ENCODE results near the gene OR52N1.

The OR52N1 gene

DNA sequence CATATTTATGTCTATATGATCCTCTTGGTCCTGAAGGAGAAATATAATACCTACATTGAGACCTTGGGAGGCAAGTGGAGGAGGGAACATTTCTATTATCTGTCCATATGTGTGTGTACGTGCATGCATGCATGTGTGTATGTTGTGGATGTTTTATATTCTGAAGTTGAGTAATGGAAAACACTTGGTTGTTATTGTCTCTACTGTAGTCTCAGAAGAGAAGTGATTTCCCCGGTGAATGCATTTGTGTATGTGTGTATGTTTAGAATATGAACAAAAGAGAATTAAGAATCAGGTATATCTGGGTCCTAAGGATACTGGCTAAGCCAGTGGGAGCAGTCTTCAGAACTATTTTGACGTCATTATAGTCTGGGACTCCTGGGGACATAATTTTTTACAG is at the start of gene OR52N1:
Gene OR52N1 (minus strand): TSS at position 101 of the 400 bp plus-strand sequence. CDS start 2,449 bp downstream, outside the sequence.
- no peak for DNase-seq

DNA sequence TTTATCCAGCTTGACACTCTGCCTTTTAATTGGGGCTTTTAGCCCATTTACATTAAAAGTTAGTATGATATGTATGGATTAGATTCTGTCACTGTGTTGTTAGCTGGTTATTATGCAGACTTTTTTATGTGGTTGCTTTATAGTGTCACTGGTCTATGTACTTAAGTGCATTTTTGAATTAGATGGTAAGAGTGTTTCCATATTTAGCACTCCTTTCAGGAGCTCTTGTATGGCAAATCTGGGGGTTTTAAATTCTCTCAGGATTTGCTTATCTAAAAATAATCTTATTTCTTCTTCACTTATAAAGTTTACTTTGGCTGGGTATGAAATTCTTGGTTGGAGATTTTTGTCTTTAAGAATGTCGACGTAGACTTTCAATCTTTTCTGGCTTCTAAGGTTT is 46.6 kb upstream of the OR52N1 start:
- DNase-seq, result no peak

DNA sequence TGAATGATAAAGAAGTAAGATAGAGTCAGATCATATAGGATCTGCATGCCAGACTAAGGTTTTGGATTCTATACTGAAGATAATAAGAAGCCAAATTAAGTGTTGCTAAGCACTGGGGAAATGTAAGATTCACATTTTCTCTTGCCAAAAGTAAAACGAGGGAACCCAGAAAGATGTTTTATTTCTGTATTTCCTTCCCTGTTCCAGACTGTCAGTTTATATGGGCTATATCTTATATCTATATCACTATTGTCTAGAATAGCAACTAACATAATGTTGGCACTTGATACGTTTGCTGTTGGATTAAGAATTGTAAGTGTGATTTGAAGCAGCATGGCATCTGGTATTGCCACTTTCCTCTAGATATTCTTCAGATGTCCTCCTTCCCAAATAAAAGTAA is 42.4 kb upstream of the OR52N1 start:
- DNase-seq, result no peak

DNA sequence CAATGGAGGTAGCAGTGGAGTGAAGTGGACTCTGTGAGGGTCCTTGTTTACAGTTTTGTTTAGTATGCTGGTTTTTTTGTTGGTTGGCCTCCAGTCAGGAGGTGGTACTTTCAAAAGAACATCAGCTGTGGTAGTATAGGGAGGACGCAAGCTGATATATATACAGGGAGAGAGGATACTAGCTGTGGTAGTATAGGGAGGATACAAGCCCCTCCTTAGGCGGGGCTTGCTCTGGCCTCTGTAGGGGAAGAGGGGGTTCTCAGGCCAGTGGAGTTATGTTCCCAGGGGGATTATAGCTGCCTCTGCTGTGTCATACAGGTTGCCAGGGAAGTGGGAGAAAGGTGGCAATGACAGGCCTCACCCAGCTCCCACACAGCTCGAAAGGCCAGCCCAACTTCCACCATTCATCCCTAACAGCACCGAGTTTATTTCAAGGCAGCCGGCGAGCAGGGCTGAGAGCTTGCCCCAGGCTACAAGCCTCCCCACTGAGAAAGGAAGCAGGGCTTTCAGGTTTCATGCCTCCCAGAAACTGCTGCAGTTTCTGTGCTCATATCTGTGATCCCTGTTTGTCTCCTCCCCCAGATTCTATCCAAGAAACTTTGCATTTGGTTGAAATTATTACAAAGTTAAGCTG is 40.2 kb upstream of the OR52N1 start:
- no peak for DNase-seq

DNA sequence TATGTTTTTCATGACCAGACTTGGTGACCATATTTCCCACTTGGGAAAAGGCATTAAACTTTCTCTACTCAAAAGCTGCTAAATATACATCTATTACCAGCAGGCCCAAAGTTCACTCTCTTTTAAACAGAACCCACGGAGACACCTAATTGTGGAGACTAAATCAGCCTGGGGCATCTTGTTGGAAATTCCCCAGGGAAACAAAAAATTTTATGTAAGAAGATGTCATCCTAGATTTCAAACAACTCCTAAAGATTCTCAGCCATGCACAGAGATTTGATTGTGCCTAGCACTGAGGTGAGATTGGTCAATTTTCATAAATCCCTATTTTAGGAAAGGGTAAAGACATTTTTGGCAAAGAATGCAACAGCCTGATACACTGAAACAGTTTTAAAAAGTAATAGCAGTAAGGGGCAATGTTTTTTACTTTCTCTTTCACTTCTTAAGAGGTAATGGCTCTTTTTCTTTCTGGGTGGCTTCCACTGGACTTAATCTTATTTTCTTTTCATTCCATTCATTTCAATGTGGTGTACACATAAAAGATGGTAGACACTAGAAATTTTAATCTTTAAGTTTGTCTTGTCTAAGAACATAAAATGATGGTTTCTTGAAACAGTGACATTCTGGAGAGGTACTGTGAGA is 27.3 kb upstream of the OR52N1 start:
- DNase-seq, result no peak

DNA sequence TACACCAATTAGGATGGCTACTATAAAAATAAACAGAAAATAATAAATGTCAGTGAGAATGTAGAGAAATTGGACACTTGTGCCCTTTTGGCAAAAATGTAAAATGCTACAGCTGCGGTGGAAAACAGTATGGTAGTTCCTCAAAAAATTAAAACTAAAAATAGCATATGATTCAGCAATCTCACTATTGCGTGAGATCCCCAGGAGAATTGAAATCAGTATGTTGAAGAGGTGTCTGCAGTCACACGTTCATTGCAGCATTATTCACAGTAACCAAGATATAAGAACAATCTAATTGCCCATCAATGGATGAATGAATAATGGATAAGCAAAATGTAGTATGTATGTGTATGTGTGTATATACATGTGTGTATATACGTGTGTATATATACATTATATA is 24.5 kb upstream of the OR52N1 start:
- DNase-seq, result peak in 1 of 2 donors; percentile 0

DNA sequence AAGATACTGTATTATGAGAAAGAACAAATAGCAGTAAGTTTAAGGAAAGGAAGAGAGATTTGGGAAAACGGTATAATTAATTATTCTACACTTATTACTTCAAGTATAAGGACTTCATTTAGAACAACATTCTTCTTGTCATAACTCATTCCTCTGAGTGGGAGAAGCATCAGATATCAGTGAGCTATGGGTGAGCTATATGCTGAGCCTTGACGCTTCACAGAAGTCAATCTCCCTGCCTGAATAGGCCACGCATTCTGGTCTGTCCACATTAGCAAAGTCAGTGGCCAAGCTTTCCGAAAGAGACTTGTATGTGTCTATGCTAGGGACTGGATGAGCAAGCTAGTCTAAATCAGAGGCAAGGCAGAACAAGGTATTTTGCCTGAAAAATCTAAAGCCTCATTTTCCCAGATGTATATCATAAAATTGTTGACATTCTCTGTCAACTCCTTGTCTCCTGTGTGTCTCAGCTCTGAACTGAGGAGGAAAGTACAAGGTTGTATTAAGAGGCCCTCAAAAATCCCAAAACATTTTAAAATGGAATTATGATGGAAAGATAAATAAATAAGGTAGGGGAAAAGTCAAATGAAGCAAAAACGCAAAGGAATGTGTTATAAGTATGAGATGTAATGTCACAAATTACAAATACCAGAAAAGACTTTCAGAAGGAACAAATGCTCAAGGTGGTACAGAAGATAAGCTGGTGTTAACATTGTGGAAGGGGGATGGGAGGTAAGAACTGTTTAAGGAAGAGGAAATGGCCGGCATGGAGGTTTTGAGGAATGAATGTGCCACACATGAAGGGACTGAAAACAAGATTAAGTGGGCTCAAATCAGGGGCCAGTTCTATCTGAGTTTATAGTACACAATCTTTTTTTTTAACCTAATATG is 19.1 kb upstream of the OR52N1 start:
- no peak for DNase-seq

DNA sequence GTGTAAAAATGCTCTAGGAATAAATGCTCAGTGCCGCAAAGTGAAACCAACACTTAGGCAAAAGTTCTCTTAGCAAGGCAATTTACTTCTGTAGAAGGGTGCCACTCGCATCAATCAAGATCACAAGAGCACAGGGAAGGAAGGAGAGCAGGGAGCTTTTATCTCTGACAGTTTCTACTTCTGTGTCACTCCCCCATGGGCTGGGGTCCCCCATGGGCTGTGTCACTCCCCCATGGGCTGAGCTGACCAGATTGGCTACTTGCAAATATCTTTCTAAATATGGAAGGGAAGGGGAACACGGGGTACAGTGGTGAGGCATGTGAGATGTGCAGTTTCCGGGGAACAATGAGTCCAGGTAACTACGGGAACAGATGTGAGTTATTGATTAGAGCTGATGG is 18.1 kb upstream of the OR52N1 start:
- DNase-seq, result peak in 1 of 2 donors; percentile 0

DNA sequence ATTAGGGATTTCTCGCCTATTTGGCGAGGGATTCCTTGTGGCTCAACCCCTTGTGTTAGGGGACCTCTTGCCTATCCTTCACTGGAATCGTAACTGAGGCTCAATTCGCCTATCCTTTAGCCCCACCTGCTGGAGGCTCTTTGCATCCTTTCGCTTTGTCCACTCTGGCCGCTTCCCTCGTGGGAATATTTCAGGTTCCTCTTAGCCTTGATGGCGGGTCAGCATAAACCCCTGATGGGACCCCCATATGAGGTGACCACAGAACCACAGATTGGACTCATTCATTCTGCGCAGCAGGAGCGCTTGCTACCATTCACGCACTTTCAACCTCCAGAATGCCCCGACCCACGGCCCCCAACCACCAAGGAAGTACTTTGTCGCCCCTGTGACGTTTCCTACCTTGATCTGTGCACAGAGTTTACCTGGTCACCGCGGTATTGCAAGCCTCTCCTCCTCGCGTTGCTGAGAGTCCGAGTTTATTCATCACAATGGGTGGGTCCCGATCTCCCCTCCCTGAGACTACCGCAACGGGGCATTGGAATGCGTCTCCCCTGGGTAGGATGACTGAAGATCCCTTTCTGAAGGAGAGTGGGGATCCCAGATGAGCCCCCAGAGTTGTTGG is 17.5 kb upstream of the OR52N1 start, which contains the start of gene OR52N2:
Gene OR52N2 (plus strand): TSS at position 425 of the 622 bp plus-strand sequence. CDS start 11,412 bp downstream, outside the sequence.
- peak; percentile 71 to 77 for DNase-seq

DNA sequence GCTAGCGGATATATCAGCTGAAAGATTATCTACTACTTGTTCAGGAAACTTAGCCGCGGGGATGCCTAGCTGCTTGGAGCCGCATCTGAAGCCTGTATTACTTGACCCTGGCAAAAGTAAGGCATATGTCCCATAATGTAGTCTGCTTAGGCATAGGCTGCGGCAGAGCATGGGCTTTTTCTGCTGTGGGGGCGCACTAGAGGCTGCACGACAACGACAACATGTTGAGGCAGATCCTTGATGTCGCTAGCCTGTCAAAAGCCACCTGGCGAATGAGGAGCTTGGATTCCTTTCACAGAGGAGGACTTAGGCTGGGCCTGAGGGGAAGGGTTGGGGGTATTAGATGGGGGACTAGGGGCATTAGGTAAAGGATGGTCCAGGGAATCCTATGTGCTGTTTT is 16.5 kb upstream of the OR52N1 start:
- no peak for DNase-seq

DNA sequence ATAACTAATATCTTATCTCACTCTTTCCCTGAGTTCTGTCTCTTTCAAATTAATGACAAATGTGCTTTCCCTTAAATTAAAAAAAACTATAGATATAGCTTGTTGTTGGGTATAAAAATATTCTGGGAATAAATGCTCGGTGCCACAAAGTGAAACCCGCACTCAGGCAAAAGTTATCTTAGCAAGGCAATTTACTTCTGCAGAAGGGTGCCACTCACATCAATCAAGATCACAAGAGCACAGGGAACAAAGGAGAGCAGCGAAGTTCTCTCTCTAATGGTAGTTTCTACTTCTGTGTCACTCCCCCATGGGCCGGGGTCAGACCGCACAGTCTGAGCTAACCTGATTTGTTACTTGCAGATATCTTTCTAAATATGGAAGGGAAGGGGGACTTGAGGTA is 12.9 kb upstream of the OR52N1 start:
- DNase-seq, result no peak

DNA sequence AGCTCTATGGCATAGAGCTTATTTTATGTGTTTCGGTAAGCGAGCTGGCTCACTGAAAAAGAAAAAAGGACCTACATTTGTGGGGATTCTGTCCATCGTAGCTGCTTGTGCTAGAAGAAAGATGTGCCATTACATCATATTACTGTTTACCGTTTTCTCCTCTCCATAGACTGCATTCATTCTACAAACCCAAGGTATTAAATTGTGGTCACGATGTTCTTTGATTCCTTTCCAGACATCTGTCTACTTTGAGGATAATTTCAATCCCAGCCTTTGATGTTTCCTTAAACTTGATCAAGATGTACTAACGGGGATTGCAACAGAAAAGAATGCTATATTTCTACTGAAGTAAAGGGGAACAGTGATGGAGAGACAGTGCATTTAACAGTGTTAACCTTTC is 5.5 kb upstream of the OR52N1 start:
- no peak for DNase-seq

DNA sequence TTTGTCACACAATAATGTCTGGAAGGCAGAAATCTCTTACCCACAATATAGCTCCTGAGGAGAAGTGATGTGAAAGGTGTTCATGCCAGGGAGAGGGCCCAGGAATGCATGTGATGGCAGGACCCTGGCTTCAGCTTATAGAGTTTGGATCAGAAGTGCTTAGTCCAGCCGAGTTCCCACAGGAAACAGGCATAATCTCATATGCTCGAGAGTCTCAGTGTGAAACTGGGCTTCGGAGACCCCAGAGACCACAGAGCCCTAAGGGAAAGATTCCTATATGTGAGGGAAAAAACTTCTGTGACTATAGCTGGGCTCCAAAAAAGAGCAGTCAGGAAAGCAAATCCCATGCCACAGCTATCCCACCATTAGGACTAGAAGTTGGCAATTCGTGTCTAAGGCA is 7.8 kb downstream of the OR52N1 start, which contains the start of gene OR52N5:
Gene OR52N5 (minus strand): TSS at position 101 of the 400 bp plus-strand sequence. CDS start 4,721 bp downstream, outside the sequence.
- DNase-seq, result no peak

DNA sequence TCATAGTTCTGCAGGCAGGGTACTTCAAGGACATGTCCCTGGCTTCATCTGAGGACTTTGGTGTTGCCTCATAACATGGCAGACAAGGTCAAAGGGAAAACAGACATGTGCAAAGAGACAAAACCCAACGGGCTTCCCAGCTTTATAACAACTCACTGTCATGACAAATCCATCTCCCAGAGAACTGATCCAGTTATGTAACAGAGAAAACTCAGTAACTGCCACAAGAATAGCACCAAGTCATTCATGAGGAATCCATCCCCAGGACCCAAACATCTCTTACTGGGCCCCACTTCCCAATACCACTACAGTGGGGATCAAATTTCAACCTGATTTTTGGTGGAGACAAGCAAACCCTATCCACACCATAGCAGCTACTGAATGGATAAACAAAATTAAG is 24.0 kb downstream of the OR52N1 start:
- no peak for DNase-seq

DNA sequence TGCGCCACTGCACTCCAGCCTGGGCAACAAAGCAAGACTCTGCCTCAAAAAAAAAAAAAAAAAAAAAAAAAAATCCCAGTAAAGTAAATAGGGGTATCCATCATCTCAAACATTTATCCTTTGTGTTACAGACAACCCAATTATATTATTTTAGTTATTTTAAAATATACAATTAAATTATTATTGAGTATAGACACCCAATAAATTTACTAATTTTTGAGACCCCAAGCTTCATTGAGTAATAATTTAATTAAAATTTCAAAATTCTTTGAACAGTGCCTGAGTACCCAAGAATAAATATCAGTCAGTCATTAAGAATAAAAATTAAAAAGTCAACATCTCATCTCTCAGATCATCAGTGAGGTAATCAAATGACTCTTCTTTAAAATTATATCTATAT is 37.1 kb downstream of the OR52N1 start, which contains the start of gene OR52N4:
Gene OR52N4 (plus strand): TSS at position 301 of the 400 bp plus-strand sequence. CDS start 498 bp downstream, outside the sequence.
- no peak for DNase-seq

DNA sequence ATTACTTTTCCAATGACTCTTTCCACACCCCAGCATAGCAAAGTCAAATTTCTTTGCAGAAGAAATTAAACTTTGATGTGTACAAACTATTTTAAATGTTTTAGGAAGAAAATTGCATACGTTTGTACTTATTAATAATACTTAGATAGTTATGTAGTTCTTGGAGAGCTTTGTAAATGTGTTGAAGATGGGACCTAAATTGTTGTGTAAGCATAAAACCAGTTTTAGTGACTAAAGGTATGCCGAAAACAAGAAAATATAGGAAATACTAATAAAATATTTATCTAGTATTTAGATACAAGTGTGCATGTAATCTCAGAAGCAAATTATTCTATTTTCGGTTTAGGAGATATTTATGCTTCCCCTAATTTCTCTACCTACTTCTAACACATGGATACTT is 41.2 kb downstream of the OR52N1 start:
- no peak for DNase-seq

DNA sequence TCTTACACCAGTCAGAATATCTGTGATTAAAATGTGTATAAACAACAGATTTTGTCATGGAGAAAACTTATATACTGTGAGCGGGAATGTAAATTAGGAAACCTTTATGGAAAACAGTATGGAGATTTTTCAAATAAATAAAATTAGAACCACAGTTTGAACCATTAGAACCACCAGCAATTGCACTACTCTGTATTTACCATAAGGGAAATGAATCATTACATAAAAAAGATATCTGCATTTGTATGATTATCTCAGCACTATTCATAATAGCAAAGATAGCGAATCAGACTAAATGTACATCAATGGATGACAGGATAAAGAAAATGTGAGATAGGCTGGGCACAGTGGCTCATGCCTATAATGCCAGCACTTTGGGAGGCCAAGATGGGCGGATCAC is 44.5 kb downstream of the OR52N1 start:
- DNase-seq, result no peak

DNA sequence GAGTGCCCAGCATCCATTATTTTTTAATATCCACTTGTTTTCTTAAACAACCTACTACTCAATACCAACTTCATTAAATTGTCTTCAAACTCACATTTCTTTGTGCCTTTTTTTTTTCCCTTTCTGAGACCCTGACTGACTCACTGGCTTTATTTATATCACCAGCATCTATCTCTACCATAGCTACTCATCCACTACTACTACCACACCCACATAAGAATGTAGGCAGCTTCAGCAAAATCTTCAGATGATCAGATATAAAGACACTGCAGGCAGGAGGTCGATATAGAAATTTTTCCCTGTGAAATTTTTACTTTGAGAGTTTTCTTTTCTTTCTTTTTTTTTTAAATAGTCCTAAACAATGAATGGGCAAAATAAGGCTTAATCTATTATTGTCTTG is 52.6 kb downstream of the OR52N1 start:
- no peak for DNase-seq

DNA sequence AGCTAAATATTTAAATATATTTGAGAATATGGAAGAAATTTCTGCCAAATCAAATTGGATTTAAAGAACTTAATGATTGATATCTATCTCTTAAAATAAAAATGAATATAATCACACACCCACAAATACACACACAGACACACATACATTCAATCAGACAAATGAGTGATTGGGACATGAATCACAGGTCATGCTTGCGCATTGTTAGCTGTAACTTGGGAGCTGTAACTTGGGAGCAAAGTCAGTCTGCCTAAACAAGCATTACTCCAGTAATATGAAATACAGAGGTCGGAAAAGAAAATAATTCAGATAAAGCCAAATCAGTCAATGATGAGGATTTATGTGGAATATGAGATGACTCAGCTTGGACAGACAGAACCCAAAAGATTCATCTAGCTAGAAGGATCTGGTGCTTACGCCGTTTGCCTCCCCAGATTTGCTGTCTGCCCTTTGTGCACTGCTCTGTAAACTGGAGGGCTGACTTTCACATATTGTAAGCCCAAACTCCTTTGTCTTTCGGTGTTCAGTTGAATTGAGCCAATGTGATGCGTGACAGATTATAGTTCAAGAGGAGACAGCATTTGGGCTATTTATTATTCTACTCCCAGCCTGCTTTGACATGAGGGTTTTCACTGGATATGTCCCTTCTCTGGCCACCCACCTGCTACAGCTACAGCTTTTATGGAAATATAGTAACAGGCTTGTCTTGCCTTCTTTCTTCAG is 53.2 kb downstream of the OR52N1 start:
- DNase-seq, result no peak

DNA sequence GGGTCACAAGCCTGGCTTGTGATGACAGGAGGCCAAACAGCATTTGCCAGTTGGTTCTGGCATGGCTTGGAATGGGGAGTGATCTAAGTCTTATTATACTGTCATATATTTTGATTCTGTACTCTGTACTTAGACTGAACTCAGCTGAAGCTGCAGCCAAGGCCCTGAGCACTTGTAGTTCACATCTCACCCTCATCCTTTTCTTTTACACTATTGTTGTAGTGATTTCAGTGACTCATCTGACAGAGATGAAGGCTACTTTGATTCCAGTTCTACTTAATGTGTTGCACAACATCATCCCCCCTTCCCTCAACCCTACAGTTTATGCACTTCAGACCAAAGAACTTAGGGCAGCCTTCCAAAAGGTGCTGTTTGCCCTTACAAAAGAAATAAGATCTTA is 54.0 kb downstream of the OR52N1 start:
- DNase-seq, result no peak

Measured in CD4-positive, alpha-beta T cell treated with Interleukin-1 beta for 1 hour (primary cell).